ENCODE results near the gene MYO16. TPM values are rescaled to one million over a fixed set of nuclear protein-coding genes. Genes with fewer than 3 reads are reported as not detected.

The MYO16 gene
- total RNA-seq (under 0.01 TPM in 2 replicates), polyA plus RNA-seq (0.01 and 0.03 TPM in 2 replicates), polyA minus RNA-seq (ENCODE audit: low replicate concordance) (not detected in 2 replicates)
- polyA plus RNA-seq (2012) = 0.03 TPM in 1 of 2 replicates, not detected in the other

GRCh38 chr13:108629181-108629752, at the start of gene MYO16:
Gene MYO16, plus strand, starts transcription at chr13:108629611. Its CDS starts 234 bp downstream, at chr13:108629845.
- H4K20me1 ChIP-seq (ENCODE audit: control insufficient read depth, extremely low read depth, insufficient read depth, low read length) = no peaks in the 10 kb centered on the region
- no peak within 1 kb of the TSS for H3K9ac ChIP-seq (ENCODE audit: insufficient read depth, low read length)
- H3K27ac ChIP-seq (ENCODE audit: insufficient read depth, low read length) = no peak within 1 kb of the TSS
- TF ChIP-seq CTCF (conservative IDR thresholded peaks at IDR 0.05 in 1 of 2, IDR thresholded peaks at IDR 0.05 in 1 of 2; ENCODE audit: low read depth in 1 of 2, low read length in 2 of 2) = no peak
- TF ChIP-seq EZH2 (IDR thresholded peaks at IDR 0.05; ENCODE audit: low read length, missing control alignments) = no peak
- DNase-seq (ENCODE audit: low read depth in 2 of 2) = no peak
- no peak within 1 kb of the TSS for H2AFZ ChIP-seq (ENCODE audit: low read length)
- no peaks in the 10 kb centered on the region for H3K79me2 ChIP-seq (ENCODE audit: control insufficient read depth, insufficient read depth, low read length)
- H3K9me3 ChIP-seq (ENCODE audit: control insufficient read depth, insufficient read depth, low read depth, low read length) = no peaks in the 10 kb centered on the region
- no peaks in the 10 kb centered on the region for H3K27me3 ChIP-seq (ENCODE audit: control insufficient read depth, insufficient read depth, low read length)
- no peaks in the 10 kb centered on the region for H3K36me3 ChIP-seq (ENCODE audit: control insufficient read depth, insufficient read depth, low read length)
- H3K4me3 ChIP-seq (replicated peaks in 1 of 4; ENCODE audit: control extremely low read depth in 1 of 4, insufficient read depth in 1 of 4, low read depth in 3 of 4, low read length in 4 of 4) = no peak within 1 kb of the TSS
- H3K4me1 ChIP-seq (ENCODE audit: control insufficient read depth, extremely low read depth, insufficient read depth, low read length) = no peaks in the 10 kb centered on the region
- H3K4me2 ChIP-seq (ENCODE audit: extremely low read depth, insufficient read depth, low read length) = no peak within 1 kb of the TSS

- Histone ChIP-seq H3K27me3 (ENCODE audit: control insufficient read depth, insufficient read depth, low read length) (no peaks in the 10 kb centered on the region), H3K4me2 (ENCODE audit: extremely low read depth, insufficient read depth, low read length) (no peak overlapping the region), H3K36me3 (ENCODE audit: control insufficient read depth, insufficient read depth, low read length) (no peaks in the 10 kb centered on the region), H4K20me1 (ENCODE audit: control insufficient read depth, extremely low read depth, insufficient read depth, low read length) (no peaks in the 10 kb centered on the region), H3K27ac (ENCODE audit: insufficient read depth, low read length) (no peak overlapping the region), H3K4me1 (ENCODE audit: control insufficient read depth, extremely low read depth, insufficient read depth, low read length) (no peaks in the 10 kb centered on the region), H3K4me3 (replicated peaks in 1 of 4; ENCODE audit: control extremely low read depth in 1 of 4, insufficient read depth in 1 of 4, low read depth in 3 of 4, low read length in 4 of 4) (no peak overlapping the region), H3K9ac (ENCODE audit: insufficient read depth, low read length) (no peak overlapping the region), H3K79me2 (ENCODE audit: control insufficient read depth, insufficient read depth, low read length) (no peaks in the 10 kb centered on the region), H2AFZ (ENCODE audit: low read length) (no peak overlapping the region), H3K9me3 (ENCODE audit: control insufficient read depth, insufficient read depth, low read depth, low read length) (no peaks in the 10 kb centered on the region)
- TF ChIP-seq EZH2 (IDR thresholded peaks at IDR 0.05; ENCODE audit: low read length, missing control alignments) = no peak
- TF ChIP-seq CTCF (conservative IDR thresholded peaks at IDR 0.05 in 1 of 2, IDR thresholded peaks at IDR 0.05 in 1 of 2; ENCODE audit: low read depth in 1 of 2, low read length in 2 of 2) = no peak
- DNase-seq (ENCODE audit: low read depth in 2 of 2) = no peak
Observed at GRCh38 chr13:108586826-108587225, 42.6 kb upstream of the MYO16 start.

- H2AFZ ChIP-seq (ENCODE audit: low read length) = no peak overlapping the region
- H3K4me1 ChIP-seq (ENCODE audit: control insufficient read depth, extremely low read depth, insufficient read depth, low read length) = no peaks in the 10 kb centered on the region
- H3K36me3 ChIP-seq (ENCODE audit: control insufficient read depth, insufficient read depth, low read length) = no peaks in the 10 kb centered on the region
- H4K20me1 ChIP-seq (ENCODE audit: control insufficient read depth, extremely low read depth, insufficient read depth, low read length) = no peaks in the 10 kb centered on the region
- TF ChIP-seq EZH2 (IDR thresholded peaks at IDR 0.05; ENCODE audit: low read length, missing control alignments) = no peak
- no peak for TF ChIP-seq CTCF (conservative IDR thresholded peaks at IDR 0.05 in 1 of 2, IDR thresholded peaks at IDR 0.05 in 1 of 2; ENCODE audit: low read depth in 1 of 2, low read length in 2 of 2)
- no peaks in the 10 kb centered on the region for H3K27me3 ChIP-seq (ENCODE audit: control insufficient read depth, insufficient read depth, low read length)
- no peak overlapping the region for H3K4me3 ChIP-seq (replicated peaks in 1 of 4; ENCODE audit: control extremely low read depth in 1 of 4, insufficient read depth in 1 of 4, low read depth in 3 of 4, low read length in 4 of 4)
- DNase-seq (ENCODE audit: low read depth in 2 of 2) = no peak
- H3K4me2 ChIP-seq (ENCODE audit: extremely low read depth, insufficient read depth, low read length) = no peak overlapping the region
- no peaks in the 10 kb centered on the region for H3K79me2 ChIP-seq (ENCODE audit: control insufficient read depth, insufficient read depth, low read length)
- H3K9me3 ChIP-seq (ENCODE audit: control insufficient read depth, insufficient read depth, low read depth, low read length) = no peaks in the 10 kb centered on the region
- H3K9ac ChIP-seq (ENCODE audit: insufficient read depth, low read length) = no peak overlapping the region
- no peak overlapping the region for H3K27ac ChIP-seq (ENCODE audit: insufficient read depth, low read length)
Observed at GRCh38 chr13:108588516-108588915, 40.9 kb upstream of the MYO16 start.
